ENCODE results near the gene CCL22. TPM values are rescaled to one million over a fixed set of nuclear protein-coding genes. Genes with fewer than 3 reads are reported as not detected.
"Not testable (repeated sequence)": the region's sequence is repeated elsewhere in the genome, so short reads cannot be mapped to it uniquely, and the experiment has no call there.

Gene CCL22
- total and polyA plus RNA-seq, 5 donors from 2014 or later = not detected

GRCh38 chr16:57372372-57373116, 14.0 kb downstream of the CCL22 start, which contains the start of gene CX3CL1:
Gene CX3CL1 (plus strand): TSS chr16:57372490. CDS start chr16:57372569, 79 bp downstream.
- ATAC-seq (ENCODE audit: low read depth in 2 of 2) (no peak), DNase-seq (no peak)
- Histone ChIP-seq H3K4me1 (ENCODE audit: control insufficient read depth, insufficient read depth, low read length, poor library complexity, severe bottlenecking) (no peaks in the 10 kb centered on the region), H3K9me3 (ENCODE audit: control insufficient read depth in 2 of 2, low read length in 2 of 2) (no peaks in the 10 kb centered on the region), H3K4me3 (ENCODE audit: low read depth, low read length) (no peak within 1 kb of the TSS), H3K27me3 (ENCODE audit: control insufficient read depth, insufficient read depth, low read length) (no peaks in the 10 kb centered on the region), H3K27ac (ENCODE audit: insufficient read depth, low read length, poor library complexity, severe bottlenecking) (no peak within 1 kb of the TSS), H3K36me3 (ENCODE audit: control insufficient read depth, insufficient read depth, low read length) (no peaks in the 10 kb centered on the region)
- Mint-ChIP-seq H3K4me3 (no peak within 1 kb of the TSS), H3K27me3 (no peaks in the 10 kb centered on the region), H3K27ac (no peak within 1 kb of the TSS), H3K9me3 (no peaks in the 10 kb centered on the region), H3K4me1 (peaks cover 0 to 2% (median 0%) of the 10 kb centered on the region in 4 donors), H3K36me3 (no peaks in the 10 kb centered on the region)

- Mint-ChIP-seq H3K4me3 (no peak overlapping the region), H3K36me3 (no peaks in the 10 kb centered on the region), H3K4me1 (peaks cover 0 to 7% (median 0%) of the 10 kb centered on the region in 4 donors), H3K27me3 (no peaks in the 10 kb centered on the region), H3K27ac (no peak overlapping the region), H3K9me3 (no peaks in the 10 kb centered on the region)
- no peaks in the 10 kb centered on the region for H3K9me3 ChIP-seq (ENCODE audit: control insufficient read depth in 2 of 2, low read length in 2 of 2)
- DNase-seq = no peak
- H3K36me3 ChIP-seq (ENCODE audit: control insufficient read depth, insufficient read depth, low read length) = no peaks in the 10 kb centered on the region
- ATAC-seq (ENCODE audit: low read depth in 2 of 2) = no peak
- H3K4me1 ChIP-seq (ENCODE audit: control insufficient read depth, insufficient read depth, low read length, poor library complexity, severe bottlenecking) = no peaks in the 10 kb centered on the region
- no peak overlapping the region for H3K4me3 ChIP-seq (ENCODE audit: low read depth, low read length)
- H3K27ac ChIP-seq (ENCODE audit: insufficient read depth, low read length, poor library complexity, severe bottlenecking) = no peak overlapping the region
- no peaks in the 10 kb centered on the region for H3K27me3 ChIP-seq (ENCODE audit: control insufficient read depth, insufficient read depth, low read length)
Observed at GRCh38 chr16:57373117-57373947, 14.7 kb downstream of the CCL22 start.

- no peaks in the 10 kb centered on the region for H3K9me3 ChIP-seq (ENCODE audit: control insufficient read depth in 2 of 2, low read length in 2 of 2)
- DNase-seq (no peak), ATAC-seq (ENCODE audit: low read depth in 2 of 2) (no peak)
- no peak overlapping the region for H3K4me3 Mint-ChIP-seq
- H3K27ac ChIP-seq (ENCODE audit: insufficient read depth, low read length, poor library complexity, severe bottlenecking) = no peak overlapping the region
- H3K9me3 Mint-ChIP-seq = no peaks in the 10 kb centered on the region
- H3K4me1 Mint-ChIP-seq = peaks cover 0 to 7% (median 0%) of the 10 kb centered on the region in 4 donors
- no peaks in the 10 kb centered on the region for H3K27me3 ChIP-seq (ENCODE audit: control insufficient read depth, insufficient read depth, low read length)
- no peak overlapping the region for H3K27ac Mint-ChIP-seq
- H3K36me3 Mint-ChIP-seq = no peaks in the 10 kb centered on the region
- no peaks in the 10 kb centered on the region for H3K27me3 Mint-ChIP-seq
- H3K36me3 ChIP-seq (ENCODE audit: control insufficient read depth, insufficient read depth, low read length) = no peaks in the 10 kb centered on the region
- no peak overlapping the region for H3K4me3 ChIP-seq (ENCODE audit: low read depth, low read length)
- no peaks in the 10 kb centered on the region for H3K4me1 ChIP-seq (ENCODE audit: control insufficient read depth, insufficient read depth, low read length, poor library complexity, severe bottlenecking)
Observed at GRCh38 chr16:57374067-57374534, 15.5 kb downstream of the CCL22 start.

DNA sequence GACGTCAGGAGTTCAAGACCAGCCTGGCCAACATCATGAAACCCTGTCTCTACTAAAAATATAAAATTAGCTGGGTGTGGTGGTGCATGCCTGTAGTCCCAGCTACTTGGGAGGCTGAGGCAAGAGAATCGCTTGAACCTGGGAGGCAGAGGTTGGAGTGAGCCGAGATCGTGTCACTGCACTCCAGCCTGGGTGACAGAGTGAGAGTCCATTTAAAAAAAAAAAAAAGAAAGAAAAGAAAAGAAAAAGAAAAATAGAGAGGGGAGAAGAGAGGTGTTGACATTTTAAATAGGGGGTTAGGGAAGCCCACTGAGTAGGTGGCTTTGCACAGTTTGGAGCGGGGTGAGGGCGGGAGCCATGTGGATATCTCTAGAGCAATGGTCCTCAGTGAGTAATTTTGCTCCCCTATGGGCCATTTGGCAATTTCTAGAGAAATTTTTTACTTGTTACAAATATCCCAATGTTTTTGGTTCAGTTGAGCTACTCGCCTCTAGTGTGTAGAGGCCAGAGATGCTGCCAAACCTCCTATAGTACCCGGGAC, 16.4 kb downstream of the CCL22 start:
- not testable (repeated sequence) for H3K4me3 ChIP-seq (ENCODE audit: low read depth, low read length); H3K27me3 ChIP-seq (ENCODE audit: control insufficient read depth, insufficient read depth, low read length); H3K36me3 ChIP-seq (ENCODE audit: control insufficient read depth, insufficient read depth, low read length); H3K4me3 Mint-ChIP-seq; H3K36me3 Mint-ChIP-seq; DNase-seq; H3K4me1 ChIP-seq (ENCODE audit: control insufficient read depth, insufficient read depth, low read length, poor library complexity, severe bottlenecking); H3K27ac ChIP-seq (ENCODE audit: insufficient read depth, low read length, poor library complexity, severe bottlenecking); H3K9me3 Mint-ChIP-seq; H3K9me3 ChIP-seq (ENCODE audit: control insufficient read depth in 2 of 2, low read length in 2 of 2); ATAC-seq (ENCODE audit: low read depth in 2 of 2); H3K27ac Mint-ChIP-seq; H3K4me1 Mint-ChIP-seq; H3K27me3 Mint-ChIP-seq

- no peak overlapping the region for H3K27ac ChIP-seq (ENCODE audit: insufficient read depth, low read length, poor library complexity, severe bottlenecking)
- H3K36me3 Mint-ChIP-seq = no peaks in the 10 kb centered on the region
- no peak overlapping the region for H3K4me3 ChIP-seq (ENCODE audit: low read depth, low read length)
- H3K27me3 Mint-ChIP-seq = no peaks in the 10 kb centered on the region
- ATAC-seq (ENCODE audit: low read depth in 2 of 2) = no peak
- no peaks in the 10 kb centered on the region for H3K4me1 ChIP-seq (ENCODE audit: control insufficient read depth, insufficient read depth, low read length, poor library complexity, severe bottlenecking)
- no peaks in the 10 kb centered on the region for H3K27me3 ChIP-seq (ENCODE audit: control insufficient read depth, insufficient read depth, low read length)
- H3K9me3 ChIP-seq (ENCODE audit: control insufficient read depth in 2 of 2, low read length in 2 of 2) = no peaks in the 10 kb centered on the region
- H3K4me3 Mint-ChIP-seq = no peak overlapping the region
- no peak overlapping the region for H3K27ac Mint-ChIP-seq
- no peaks in the 10 kb centered on the region for H3K36me3 ChIP-seq (ENCODE audit: control insufficient read depth, insufficient read depth, low read length)
- DNase-seq = no peak
- H3K9me3 Mint-ChIP-seq = no peaks in the 10 kb centered on the region
- peaks cover 0 to 7% (median 0%) of the 10 kb centered on the region in 4 donors for H3K4me1 Mint-ChIP-seq
Observed at GRCh38 chr16:57376313-57376818, 17.8 kb downstream of the CCL22 start.

DNA sequence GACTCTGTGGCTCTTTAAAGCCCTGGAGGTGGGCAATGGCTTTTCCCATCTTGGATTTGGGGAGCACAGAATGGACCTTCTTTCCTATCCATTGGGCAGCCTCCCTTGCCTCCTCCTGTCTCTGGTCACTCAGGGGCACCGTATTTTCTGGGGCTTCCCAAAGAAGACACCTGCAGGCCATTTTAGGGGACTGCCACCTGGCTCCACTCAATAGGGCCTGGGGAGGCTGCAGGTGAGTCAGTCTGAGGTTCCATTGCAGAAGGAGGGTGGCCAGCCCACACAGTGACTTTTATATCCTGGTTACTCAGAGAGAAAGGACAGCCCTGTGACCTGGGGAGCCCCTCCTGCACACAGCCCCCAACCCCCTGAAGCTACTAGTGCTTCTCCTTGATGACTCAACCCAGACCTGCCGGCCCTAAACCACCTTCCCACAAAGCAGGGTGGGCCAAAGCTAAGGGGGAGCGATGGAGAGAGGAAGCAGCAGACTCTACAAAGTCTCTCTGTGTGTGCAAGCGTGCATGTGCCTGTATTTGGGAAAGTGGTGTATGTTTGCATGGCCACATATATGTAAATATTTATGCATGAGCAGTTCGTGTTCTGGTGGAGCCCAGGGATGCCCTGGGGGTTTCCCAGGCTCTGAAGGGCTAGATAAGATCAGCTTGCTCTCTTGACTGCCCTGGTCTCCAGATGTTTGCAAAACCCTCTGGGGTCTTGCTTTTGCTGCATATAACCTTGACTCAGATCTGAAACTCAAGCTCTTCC, 18.7 kb downstream of the CCL22 start:
- Mint-ChIP-seq H3K9me3 (no peaks in the 10 kb centered on the region), H3K27me3 (no peaks in the 10 kb centered on the region), H3K4me1 (peaks cover 0 to 7% (median under 1%) of the 10 kb centered on the region in 4 donors), H3K36me3 (no peaks in the 10 kb centered on the region), H3K27ac (no peak overlapping the region), H3K4me3 (no peak overlapping the region)
- H3K36me3 ChIP-seq (ENCODE audit: control insufficient read depth, insufficient read depth, low read length) = no peaks in the 10 kb centered on the region
- H3K4me1 ChIP-seq (ENCODE audit: control insufficient read depth, insufficient read depth, low read length, poor library complexity, severe bottlenecking) = no peaks in the 10 kb centered on the region
- no peak overlapping the region for H3K4me3 ChIP-seq (ENCODE audit: low read depth, low read length)
- no peaks in the 10 kb centered on the region for H3K9me3 ChIP-seq (ENCODE audit: control insufficient read depth in 2 of 2, low read length in 2 of 2)
- no peaks in the 10 kb centered on the region for H3K27me3 ChIP-seq (ENCODE audit: control insufficient read depth, insufficient read depth, low read length)
- DNase-seq = peak in 1 of 3 donors; percentile 7
- no peak overlapping the region for H3K27ac ChIP-seq (ENCODE audit: insufficient read depth, low read length, poor library complexity, severe bottlenecking)
- peak; percentile 46 to 61 for ATAC-seq (ENCODE audit: low read depth in 2 of 2)

DNA sequence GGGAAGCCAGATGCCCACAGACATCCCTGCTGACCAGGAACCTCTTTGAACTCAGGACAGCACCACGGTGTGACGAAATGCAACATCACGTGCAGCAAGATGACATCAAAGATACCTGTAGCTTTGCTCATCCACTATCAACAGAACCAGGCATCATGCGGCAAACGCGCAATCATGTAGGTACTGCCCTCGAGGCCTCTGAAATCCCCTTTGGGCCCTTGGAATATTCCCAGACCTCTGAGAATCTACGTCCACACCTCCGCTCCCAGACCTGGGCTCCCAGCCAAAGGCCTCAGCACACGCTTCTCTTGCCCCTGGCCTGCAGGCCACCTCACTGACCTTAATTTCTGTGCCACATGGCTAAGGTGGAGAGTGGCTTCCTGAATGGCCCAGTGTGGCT, 21.0 kb downstream of the CCL22 start:
- no peak overlapping the region for H3K4me3 ChIP-seq (ENCODE audit: low read depth, low read length)
- Mint-ChIP-seq H3K9me3 (no peaks in the 10 kb centered on the region), H3K4me1 (peaks cover 0 to 7% (median under 1%) of the 10 kb centered on the region in 4 donors), H3K36me3 (no peaks in the 10 kb centered on the region), H3K4me3 (no peak overlapping the region), H3K27me3 (no peaks in the 10 kb centered on the region), H3K27ac (no peak overlapping the region)
- ATAC-seq (ENCODE audit: low read depth in 2 of 2) (no peak), DNase-seq (no peak)
- H3K27me3 ChIP-seq (ENCODE audit: control insufficient read depth, insufficient read depth, low read length) = no peaks in the 10 kb centered on the region
- H3K36me3 ChIP-seq (ENCODE audit: control insufficient read depth, insufficient read depth, low read length) = no peaks in the 10 kb centered on the region
- no peaks in the 10 kb centered on the region for H3K9me3 ChIP-seq (ENCODE audit: control insufficient read depth in 2 of 2, low read length in 2 of 2)
- no peaks in the 10 kb centered on the region for H3K4me1 ChIP-seq (ENCODE audit: control insufficient read depth, insufficient read depth, low read length, poor library complexity, severe bottlenecking)
- no peak overlapping the region for H3K27ac ChIP-seq (ENCODE audit: insufficient read depth, low read length, poor library complexity, severe bottlenecking)
